BLaER1 (cell line): Measurements from ENCODE around the gene PLP2.

Experiments
- H3K27ac ChIP-seq: shearing (Covaris generic); formaldehyde crosslinking; 2 replicates; pipeline ENCODE4 v1.8.1; 2022
- H3K27me3 ChIP-seq: shearing (Covaris generic); formaldehyde crosslinking; 2 replicates; pipeline ENCODE4 v1.8.1; 2022
- H3K36me3 ChIP-seq: shearing (Covaris generic); formaldehyde crosslinking; 2 replicates; pipeline ENCODE4 v1.8.1; 2022
- H3K4me1 ChIP-seq: shearing (Covaris generic); formaldehyde crosslinking; 2 replicates; pipeline ENCODE4 v1.8.1; 2022
- H3K4me2 ChIP-seq: shearing (Covaris generic); formaldehyde crosslinking; 2 replicates; pipeline ENCODE4 v1.8.1; 2022
- H3K4me3 ChIP-seq: shearing (Covaris generic); formaldehyde crosslinking; 2 replicates; pipeline ENCODE4 v1.8.1; 2022
- H3K9ac ChIP-seq: shearing (Covaris generic); formaldehyde crosslinking; 2 replicates; pipeline ENCODE4 v1.8.1; 2022
- H3K9me3 ChIP-seq: shearing (Covaris generic); formaldehyde crosslinking; 2 replicates; pipeline ENCODE4 v1.8.1; 2022
- H4K20me1 ChIP-seq: shearing (Covaris generic); formaldehyde crosslinking; 2 replicates; pipeline ENCODE4 v1.8.1; 2022
- Cebpa-rat ChIP-seq: shearing (Covaris generic); IDR thresholded peaks from 2 replicates; pipeline ENCODE4 v1.8.1; 2022

The PLP2 gene

GRCh38 chrX:49214996-49215526 lies 43.4 kb downstream of the PLP2 start:
- no peaks in the 10 kb centered on the region for H3K36me3 ChIP-seq
- no peak overlapping the region for H3K27ac ChIP-seq
- H3K4me1 ChIP-seq: no peaks in the 10 kb centered on the region
- H3K27me3 ChIP-seq: peaks cover 32% of the 10 kb centered on the region
- no peaks in the 10 kb centered on the region; the same call in 1 of the 2 replicates for H4K20me1 ChIP-seq
- H3K9me3 ChIP-seq: no peaks in the 10 kb centered on the region
- no peak overlapping the region for H3K4me2 ChIP-seq
- TF ChIP-seq Cebpa-rat: no peak
- H3K9ac ChIP-seq: no peak overlapping the region
- H3K4me3 ChIP-seq: no peak overlapping the region

GRCh38 chrX:49220100-49220499 lies 48.4 kb downstream of the PLP2 start:
- no peak for TF ChIP-seq Cebpa-rat
- H3K27me3 ChIP-seq: peaks cover 34% of the 10 kb centered on the region
- no peak overlapping the region for H3K27ac ChIP-seq
- no peaks in the 10 kb centered on the region for H3K36me3 ChIP-seq
- H3K9ac ChIP-seq: no peak overlapping the region
- H4K20me1 ChIP-seq: no peaks in the 10 kb centered on the region; the same call in 1 of the 2 replicates
- no peak overlapping the region for H3K4me2 ChIP-seq
- no peaks in the 10 kb centered on the region for H3K9me3 ChIP-seq
- no peak overlapping the region for H3K4me3 ChIP-seq
- no peaks in the 10 kb centered on the region for H3K4me1 ChIP-seq

GRCh38 chrX:49221868-49222267 lies 50.2 kb downstream of the PLP2 start:
- Histone ChIP-seq H3K36me3 (no peaks in the 10 kb centered on the region), H3K4me1 (no peaks in the 10 kb centered on the region), H4K20me1 (no peaks in the 10 kb centered on the region; the same call in 1 of the 2 replicates), H3K27ac (no peak overlapping the region), H3K4me3 (no peak overlapping the region), H3K9me3 (no peaks in the 10 kb centered on the region), H3K9ac (no peak overlapping the region), H3K4me2 (no peak overlapping the region), H3K27me3 (peaks cover 36% of the 10 kb centered on the region)
- TF ChIP-seq Cebpa-rat: no peak
